H1 (cell line): ENCODE results near the gene MMS19. TPM values are rescaled to one million over a fixed set of nuclear protein-coding genes. Genes with fewer than 3 reads are reported as not detected.

ENCODE experiments used
- CTCF ChIA-PET: fragments of 300-600 bp; sonication (Branson Sonifier 250); formaldehyde crosslinking; loops from one replicate; lab custom pipeline; 2021; ENCODE audit not compliant: partially characterized antibody; lab: Charles Lee
- POLR2A ChIA-PET: fragments of 300-600 bp; sonication (Branson Sonifier 250); formaldehyde crosslinking; loops from one replicate; lab custom pipeline; 2021; ENCODE audit warnings: inconsistent platforms; ENCODE audit not compliant: partially characterized antibody; lab: Charles Lee
- DNase-seq, 2 experiments: peaks; one replicate each; pipeline versions ENCODE4 v3.0.0 to v3.0.0-alpha.2; 2010 to 2022; ENCODE audit warnings: low spot score in 2 of 2, low read depth in 1 of 2, mixed read lengths in 1 of 2
- FAIRE-seq: peaks from 2 replicates; lab custom pipeline; 2011; peaks lifted over from hg19 to GRCh38; lab: Jason Lieb, UNC
- H2AFZ ChIP-seq: 2 replicates; pipeline ENCODE4 v1.8.1; 2012; ENCODE audit warnings: low read length, inconsistent platforms
- H2AK5ac ChIP-seq: 2 replicates; pipeline ENCODE4 v1.6.1; 2013; ENCODE audit warnings: low read depth, low read length
- H2BK120ac ChIP-seq: replicated peaks from 2 replicates; pipeline ENCODE3; 2013; ENCODE audit warnings: low read depth, low read length, inconsistent platforms
- H2BK12ac ChIP-seq: 2 replicates; pipeline ENCODE4 v1.6.1; 2013; ENCODE audit warnings: low read depth, low read length
- H2BK15ac ChIP-seq: 2 replicates; pipeline ENCODE4 v1.6.1; 2013; ENCODE audit warnings: low read length
- H2BK20ac ChIP-seq: 2 replicates; pipeline ENCODE4 v1.6.1; 2013; ENCODE audit warnings: low read length
- H2BK5ac ChIP-seq: 2 replicates; pipeline ENCODE4 v1.6.1; 2013; ENCODE audit warnings: low read depth, low read length
- H3K14ac ChIP-seq: 2 replicates; pipeline ENCODE4 v1.6.1; 2013; ENCODE audit warnings: inconsistent platforms; ENCODE audit not compliant: insufficient read length
- H3K18ac ChIP-seq: 2 replicates; pipeline ENCODE4 v1.6.1; 2013; ENCODE audit warnings: low read length; ENCODE audit errors: extremely low read depth
- H3K23ac ChIP-seq: 2 replicates; pipeline ENCODE4 v1.6.1; 2013; ENCODE audit warnings: inconsistent platforms; ENCODE audit not compliant: insufficient read length
- H3K23me2 ChIP-seq: 2 replicates; pipeline ENCODE4 v1.6.1; 2013; ENCODE audit warnings: low read depth, low read length
- H3K27ac ChIP-seq: 2 replicates; pipeline ENCODE4 v1.6.1; 2011; ENCODE audit warnings: low read depth, low read length, inconsistent platforms
- H3K27me3 ChIP-seq, 4 experiments: replicated peaks in 1 of 4; 1 replicate in 1 of 4; 2 replicates in 3 of 4; pipeline versions ENCODE4 v1.6.1 to v1.8.1; 2011 to 2013; ENCODE audit warnings: low read length in 3 of 4, mild to moderate bottlenecking in 3 of 4, inconsistent platforms in 2 of 4, mixed read lengths in 2 of 4, moderate library complexity in 1 of 4; ENCODE audit not compliant: control insufficient read depth in 3 of 4, insufficient read depth in 3 of 4; ENCODE audit errors: extremely low read depth in 1 of 4
- H3K36me3 ChIP-seq, 4 experiments: 2 replicates each; pipeline versions ENCODE4 v1.6.1 to v1.8.1; 2011 to 2013; ENCODE audit warnings: mild to moderate bottlenecking in 4 of 4, low read length in 3 of 4, moderate library complexity in 2 of 4, control low read depth in 1 of 4, inconsistent platforms in 1 of 4; ENCODE audit not compliant: insufficient read depth in 4 of 4, control insufficient read depth in 2 of 4
- H3K4ac ChIP-seq: replicated peaks from 2 replicates; pipeline ENCODE3; 2013; ENCODE audit warnings: low read length, low read depth, mixed read lengths, inconsistent platforms; ENCODE audit not compliant: insufficient read length
- H3K4me1 ChIP-seq, 4 experiments: replicated peaks in 1 of 4; 1 replicate in 1 of 4; 2 replicates in 3 of 4; pipeline versions ENCODE4 v1.6.1 to v1.8.1; 2011 to 2013; ENCODE audit warnings: low read length in 3 of 4, inconsistent platforms in 2 of 4, mixed read lengths in 1 of 4; ENCODE audit not compliant: insufficient read depth in 4 of 4, control insufficient read depth in 3 of 4
- H3K4me2 ChIP-seq, 2 experiments: 2 replicates each; pipeline versions ENCODE4 v1.6.1 to v1.8.1; 2011 to 2013; ENCODE audit warnings: low read depth in 2 of 2, low read length in 2 of 2, control low read depth in 1 of 2, inconsistent platforms in 1 of 2, mild to moderate bottlenecking in 1 of 2; ENCODE audit not compliant: insufficient read depth in 1 of 2
- H3K4me3 ChIP-seq, 4 experiments: fragments of 200-600, 300-600 bp in 1 of 4; sonication (generic), shearing (Covaris generic), sonication (Bioruptor Twin) in 1 of 4; 2 replicates each; pipeline versions ENCODE4 v1.5.1 to v1.8.1; 2011 to 2016; ENCODE audit warnings: low read length in 4 of 4, low read depth in 3 of 4, control low read depth in 2 of 4, inconsistent platforms in 2 of 4, mild to moderate bottlenecking in 2 of 4, mixed read lengths in 1 of 4, moderate library complexity in 1 of 4; ENCODE audit not compliant: insufficient read depth in 2 of 4; ENCODE audit errors: extremely low read depth in 1 of 4
- H3K56ac ChIP-seq: replicated peaks from 2 replicates; pipeline ENCODE3; 2013; ENCODE audit warnings: low read depth, mild to moderate bottlenecking, mixed read lengths, low read length, inconsistent platforms; ENCODE audit not compliant: insufficient read length
- H3K79me1 ChIP-seq: 2 replicates; pipeline ENCODE4 v1.6.1; 2013; ENCODE audit warnings: low read depth, low read length, control low read depth
- H3K79me2 ChIP-seq, 2 experiments: 2 replicates each; pipeline versions ENCODE4 v1.6.1 to v1.8.1; 2012 to 2013; ENCODE audit warnings: low read length in 2 of 2, mild to moderate bottlenecking in 2 of 2, inconsistent platforms in 1 of 2; ENCODE audit not compliant: insufficient read depth in 2 of 2, control insufficient read depth in 1 of 2
- H3K9ac ChIP-seq, 4 experiments: replicated peaks in 1 of 4; 1 replicate in 1 of 4; 2 replicates in 3 of 4; pipeline versions ENCODE4 v1.6.1 to v1.8.1; 2011 to 2013; ENCODE audit warnings: low read depth in 3 of 4, low read length in 3 of 4, control low read depth in 2 of 4, mild to moderate bottlenecking in 2 of 4, moderate library complexity in 2 of 4, inconsistent platforms in 1 of 4; ENCODE audit errors: extremely low read depth in 1 of 4
- H3K9me3 ChIP-seq, 2 experiments: 2 replicates each; pipeline versions ENCODE4 v1.6.1 to v1.8.1; 2012 to 2013; ENCODE audit warnings: mild to moderate bottlenecking in 2 of 2, moderate library complexity in 2 of 2, control low read depth in 1 of 2, inconsistent platforms in 1 of 2, low read depth in 1 of 2, low read length in 1 of 2, mixed read lengths in 1 of 2; ENCODE audit not compliant: insufficient read depth in 2 of 2
- H4K20me1 ChIP-seq, 2 experiments: replicated peaks in 1 of 2; 2 replicates each; pipeline versions ENCODE3 to v1.8.1; 2011 to 2013; ENCODE audit warnings: inconsistent platforms in 2 of 2, low read length in 2 of 2, mild to moderate bottlenecking in 1 of 2; ENCODE audit not compliant: insufficient read depth in 2 of 2, control insufficient read depth in 1 of 2
- H4K5ac ChIP-seq: 2 replicates; pipeline ENCODE4 v1.6.1; 2013; ENCODE audit warnings: low read length, low read depth, mixed read lengths, inconsistent platforms; ENCODE audit not compliant: insufficient read length
- H4K8ac ChIP-seq: 2 replicates; pipeline ENCODE4 v1.8.0; 2013; ENCODE audit warnings: mild to moderate bottlenecking, moderate library complexity, low read length, inconsistent platforms; ENCODE audit not compliant: insufficient read depth; ENCODE audit errors: extremely low read depth
- H4K91ac ChIP-seq: replicated peaks from 2 replicates; pipeline ENCODE3; 2013; ENCODE audit warnings: low read length, mixed read lengths, inconsistent platforms; ENCODE audit not compliant: insufficient read length
- ASH2L ChIP-seq: fragments of 200-600, 300-600 bp; sonication (generic); IDR thresholded peaks from one replicate; pipeline ENCODE4 v1.7.1; 2017; ENCODE audit warnings: low read length
- CREB1 ChIP-seq: IDR thresholded peaks from 2 replicates; pipeline ENCODE4 v1.6.1; 2012; ENCODE audit warnings: inconsistent platforms
- SIN3A ChIP-seq, 2 experiments: IDR thresholded peaks in 1 of 2; conservative IDR thresholded peaks in 1 of 2; 2 replicates each; pipeline ENCODE4 v1.6.1; 2011 to 2012; ENCODE audit warnings: low read length in 2 of 2, improper control_type of control experiment in 1 of 2, low read depth in 1 of 2, mild to moderate bottlenecking in 1 of 2
- SIX5 ChIP-seq: IDR thresholded peaks from 2 replicates; pipeline ENCODE4 v1.6.1; 2011; ENCODE audit warnings: mild to moderate bottlenecking, low read depth, low read length
- SUZ12 ChIP-seq: fragments of 200-600 bp; sonication (generic); IDR thresholded peaks from 2 replicates; pipeline ENCODE4 v1.6.1; 2012; ENCODE audit warnings: mild to moderate bottlenecking, inconsistent platforms, low read length, moderate library complexity, mixed read lengths
- TAF7 ChIP-seq: optimal IDR thresholded peaks from 2 replicates; pipeline ENCODE3; 2011; ENCODE audit warnings: low read depth, mild to moderate bottlenecking, inconsistent platforms, low read length, moderate library complexity, borderline replicate concordance
- TEAD4 ChIP-seq: IDR thresholded peaks from 2 replicates; pipeline ENCODE4 v1.6.1; 2012; ENCODE audit warnings: low read depth, low read length, inconsistent platforms, mixed read lengths
- WGBS, 2 experiments: shearing (Covaris generic) in 1 of 2; methylation state at CpG; one replicate each; pipeline versions ENCODE4 v1.1.6 to v1.1.7; 2013 to 2015; ENCODE audit warnings: low lambda C conversion rate in 2 of 2, mixed read lengths in 2 of 2, inconsistent platforms in 1 of 2, low coverage in 1 of 2, missing lambda C conversion rate in 1 of 2; ENCODE audit not compliant: insufficient replicate concordance in 2 of 2, insufficient coverage in 1 of 2, insufficient read length in 1 of 2; ENCODE audit errors: extremely low coverage in 1 of 2, missing lambda C conversion rate in 1 of 2; 5-methylcytosine and 5-hydroxymethylcytosine counted together
- polyA plus RNA-seq, 7 experiments: library from polyadenylated mRNA; depleted of rRNA in 3 of 7; stranded (reverse) in 5 of 7; unstranded in 2 of 7; fragments of >200 nt in 5 of 7; fragments of 200-250 nt in 2 of 7; gene quantifications; 1 replicate in 5 of 7; 2 replicates in 1 of 7; 4 replicates in 1 of 7; pipeline versions ENCODE4 v1.2.1 to v1.2.3, GENCODE V29; 2011 to 2013; ENCODE audit warnings: missing spikeins in 2 of 7, mixed read lengths in 2 of 7
- total RNA-seq: library from RNA; stranded (reverse); fragmentation: NEBNext Ultra II Directional; extraction: Animal tissue kit (Norgen Biotek cat#: 25700); gene quantifications from 2 replicates; pipeline ENCODE4 v1.2.1, GENCODE V29; 2021
- TF ChIP-seq, protein P1 (sequence below), 3 experiments: IDR thresholded peaks; 1 replicate in 2 of 3; 2 replicates in 1 of 3; pipeline versions ENCODE4 v1.5.1 to v1.6.1; 2011; ENCODE audit warnings: low read length in 3 of 3, mild to moderate bottlenecking in 3 of 3, inconsistent platforms in 2 of 3, low read depth in 1 of 3, moderate library complexity in 1 of 3; ENCODE audit not compliant: insufficient read depth in 1 of 3; ENCODE audit errors: control extremely low read depth in 1 of 3

The MMS19 gene
- total and polyA plus RNA-seq, 2 of the 8 experiments (the other 6 are each of a cell fraction or from before 2014, with no cell fraction given) = 130 to 221 TPM

DNA sequence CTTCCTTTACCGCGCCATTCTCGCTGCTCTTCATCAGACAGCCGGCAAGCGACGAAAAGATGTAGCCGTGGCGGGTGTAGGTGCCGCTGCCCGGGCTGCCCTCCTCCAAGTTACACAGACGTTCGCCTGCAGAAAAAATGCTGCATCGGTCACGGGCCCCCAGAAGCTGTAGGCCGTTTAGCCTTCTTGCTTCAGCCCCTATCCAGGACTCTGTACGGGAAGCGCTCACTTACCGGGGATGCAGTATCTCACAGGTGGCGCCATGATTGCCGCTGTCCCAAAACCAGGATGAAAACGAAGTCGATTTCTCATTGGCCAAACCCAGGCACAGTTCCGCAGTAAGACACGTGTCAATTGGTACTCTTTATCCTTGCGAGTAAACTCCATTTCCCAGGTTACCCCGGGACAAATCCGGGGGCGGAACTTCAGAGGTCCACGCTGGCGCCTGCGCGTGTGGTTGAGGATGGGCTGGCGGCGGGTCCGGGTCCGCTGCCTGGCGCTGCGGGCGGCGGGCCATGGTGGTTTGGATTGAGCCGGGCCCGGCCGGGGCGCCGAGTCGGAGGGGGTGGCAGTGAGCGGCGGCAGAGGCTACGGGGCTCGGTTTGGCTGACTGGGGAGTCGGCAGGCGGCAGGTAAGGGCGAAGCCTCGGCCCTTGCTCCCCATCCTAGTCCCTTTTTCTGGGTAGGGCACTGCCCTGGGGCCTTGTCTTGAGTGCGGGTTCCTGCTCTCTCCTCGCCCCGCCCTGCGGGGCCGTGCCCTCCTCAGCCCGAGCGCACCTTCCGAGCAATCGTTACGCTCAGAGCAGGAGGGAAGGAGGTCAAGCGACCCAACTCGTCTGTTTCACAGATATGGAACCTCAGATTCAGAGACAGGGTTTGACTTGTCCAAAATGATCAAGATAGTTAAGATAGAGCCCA is 52.2 kb downstream of the MMS19 start, which contains the start of the genes EXOSC1 and ZDHHC16:
Gene EXOSC1 (minus strand): TSS at position 285 of the 918 bp plus-strand sequence. CDS start 21 bp downstream, at position 264.
Gene ZDHHC16 (plus strand): TSS at position 454 of the 918 bp plus-strand sequence. CDS start 5,501 bp downstream, outside the sequence.
- H4K8ac ChIP-seq = peak within 1 kb of the TSS; percentile 98
- H3K9ac ChIP-seq = peak within 1 kb of the TSS; percentile 75 to 92 (median 86)
- H3K27ac ChIP-seq = peak within 1 kb of the TSS; percentile 78
- H2BK120ac ChIP-seq = no peak within 1 kb of the TSS
- peak within 1 kb of the TSS; percentile 78 to 98 (median 87) for H3K4me3 ChIP-seq
- peak within 1 kb of the TSS; percentile 85 to 88 for H3K4me2 ChIP-seq
- no peaks in the 10 kb centered on the region for H3K9me3 ChIP-seq
- H3K4ac ChIP-seq = peak within 1 kb of the TSS; percentile 62
- WGBS, 2 experiments = 4% methylated on average over 64 of the region's 66 CpGs; no CpG with 5 or more reads in 1 of the 2 experiments
- H3K27me3 ChIP-seq = no peaks in the 10 kb centered on the region
- peak within 1 kb of the TSS; percentile 40; the same call in 1 of the 2 replicates for H2AK5ac ChIP-seq
- H2BK5ac ChIP-seq = peak within 1 kb of the TSS; percentile 66
- H2BK12ac ChIP-seq = peak within 1 kb of the TSS; percentile 45; the same call in 1 of the 2 replicates
- H3K56ac ChIP-seq = peak within 1 kb of the TSS; percentile 81
- H4K20me1 ChIP-seq = peaks cover 0 to 4% of the 10 kb centered on the region in 2 experiments
- DNase-seq (peak; percentile 86 to 94), FAIRE-seq (peak; percentile 92)
- peaks cover 0 to 8% (median under 1%) of the 10 kb centered on the region in 4 experiments; a peak in 5 of 7 replicates for H3K4me1 ChIP-seq
- H4K5ac ChIP-seq = peak within 1 kb of the TSS; percentile 79
- no peak within 1 kb of the TSS for H2BK20ac ChIP-seq
- H3K36me3 ChIP-seq = peaks cover 2 to 11% (median 9%) of the 10 kb centered on the region in 4 experiments; a peak in 5 of 8 replicates
- ChIA-PET POLR2A (interaction anchor here (1.0 to 13.8 kb wide), 7 partner anchors 9 to 39 kb away, joined by 3 to 185 read pairs (median 5); no protein-coding TSS in a partner anchor), CTCF (interaction anchor here (1.1 to 2.5 kb wide), 2 partner anchors 18 to 38 kb away, joined by 3 to 19 read pairs; no protein-coding TSS in a partner anchor)
- peaks cover 13% of the 10 kb centered on the region for H3K79me1 ChIP-seq
- peaks cover 7% of the 10 kb centered on the region for H3K23me2 ChIP-seq
- H4K91ac ChIP-seq = no peak within 1 kb of the TSS
- peak within 1 kb of the TSS; percentile 97 for H3K18ac ChIP-seq
- H2AFZ ChIP-seq = peak within 1 kb of the TSS; percentile 79
- no peak within 1 kb of the TSS for H2BK15ac ChIP-seq
- H3K23ac ChIP-seq = no peak within 1 kb of the TSS
- H3K14ac ChIP-seq = no peak within 1 kb of the TSS
- peaks cover 15 to 42% of the 10 kb centered on the region in 2 experiments for H3K79me2 ChIP-seq
- TF ChIP-seq CREB1 (peak; percentile 27), SIN3A (conservative IDR thresholded peaks at IDR 0.05 in 1 of 2, IDR thresholded peaks at IDR 0.05 in 1 of 2; ENCODE audit: low read depth in 1 of 2, low read length in 2 of 2) (peak; percentile 5 to 81; a peak in 1 of 4 replicates), SIX5 (peak; percentile 76), TEAD4 (no peak), SUZ12 (no peak), ASH2L (peak; percentile 77), TAF7 (peak; percentile 37)
- TF ChIP-seq, protein P1, sequence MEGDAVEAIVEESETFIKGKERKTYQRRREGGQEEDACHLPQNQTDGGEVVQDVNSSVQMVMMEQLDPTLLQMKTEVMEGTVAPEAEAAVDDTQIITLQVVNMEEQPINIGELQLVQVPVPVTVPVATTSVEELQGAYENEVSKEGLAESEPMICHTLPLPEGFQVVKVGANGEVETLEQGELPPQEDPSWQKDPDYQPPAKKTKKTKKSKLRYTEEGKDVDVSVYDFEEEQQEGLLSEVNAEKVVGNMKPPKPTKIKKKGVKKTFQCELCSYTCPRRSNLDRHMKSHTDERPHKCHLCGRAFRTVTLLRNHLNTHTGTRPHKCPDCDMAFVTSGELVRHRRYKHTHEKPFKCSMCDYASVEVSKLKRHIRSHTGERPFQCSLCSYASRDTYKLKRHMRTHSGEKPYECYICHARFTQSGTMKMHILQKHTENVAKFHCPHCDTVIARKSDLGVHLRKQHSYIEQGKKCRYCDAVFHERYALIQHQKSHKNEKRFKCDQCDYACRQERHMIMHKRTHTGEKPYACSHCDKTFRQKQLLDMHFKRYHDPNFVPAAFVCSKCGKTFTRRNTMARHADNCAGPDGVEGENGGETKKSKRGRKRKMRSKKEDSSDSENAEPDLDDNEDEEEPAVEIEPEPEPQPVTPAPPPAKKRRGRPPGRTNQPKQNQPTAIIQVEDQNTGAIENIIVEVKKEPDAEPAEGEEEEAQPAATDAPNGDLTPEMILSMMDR (IDR thresholded peaks at IDR 0.05; ENCODE audit: control extremely low read depth in 1 of 3, insufficient read depth in 1 of 3, low read depth in 1 of 3, low read length in 3 of 3) = peak in 1 of 3 experiments; percentile 1; a peak in 1 of 4 replicates
